ENCODE measurements around the gene FRMD1.

Gene FRMD1

DNA sequence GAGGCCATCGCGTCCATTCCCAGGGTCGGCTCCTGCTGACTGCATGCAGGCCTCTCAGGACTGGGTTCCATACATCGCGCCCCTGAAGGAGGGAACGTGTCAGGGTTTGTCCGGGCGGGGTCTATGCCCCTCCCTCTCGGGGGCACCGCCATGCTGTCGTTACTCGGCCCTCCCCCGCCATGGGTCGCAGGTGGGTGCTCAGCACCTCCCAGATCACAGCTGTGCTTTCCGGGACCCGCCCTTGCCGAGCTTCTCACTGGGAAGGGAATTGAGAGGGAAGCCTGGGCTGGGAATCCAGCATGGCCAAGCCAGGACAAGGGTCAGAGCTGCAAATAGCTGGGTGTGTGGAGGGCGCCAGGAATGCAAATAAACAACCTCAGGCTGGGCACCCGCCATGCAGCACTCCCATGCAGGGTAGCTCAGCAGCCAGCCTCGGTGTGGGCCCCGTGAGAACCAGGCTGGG is at the start of gene FRMD1:
Gene FRMD1 (minus strand): TSS at position 270 of the 463 bp plus-strand sequence. CDS start 118 bp downstream, at position 152.
- no peak for DNase-seq

DNA sequence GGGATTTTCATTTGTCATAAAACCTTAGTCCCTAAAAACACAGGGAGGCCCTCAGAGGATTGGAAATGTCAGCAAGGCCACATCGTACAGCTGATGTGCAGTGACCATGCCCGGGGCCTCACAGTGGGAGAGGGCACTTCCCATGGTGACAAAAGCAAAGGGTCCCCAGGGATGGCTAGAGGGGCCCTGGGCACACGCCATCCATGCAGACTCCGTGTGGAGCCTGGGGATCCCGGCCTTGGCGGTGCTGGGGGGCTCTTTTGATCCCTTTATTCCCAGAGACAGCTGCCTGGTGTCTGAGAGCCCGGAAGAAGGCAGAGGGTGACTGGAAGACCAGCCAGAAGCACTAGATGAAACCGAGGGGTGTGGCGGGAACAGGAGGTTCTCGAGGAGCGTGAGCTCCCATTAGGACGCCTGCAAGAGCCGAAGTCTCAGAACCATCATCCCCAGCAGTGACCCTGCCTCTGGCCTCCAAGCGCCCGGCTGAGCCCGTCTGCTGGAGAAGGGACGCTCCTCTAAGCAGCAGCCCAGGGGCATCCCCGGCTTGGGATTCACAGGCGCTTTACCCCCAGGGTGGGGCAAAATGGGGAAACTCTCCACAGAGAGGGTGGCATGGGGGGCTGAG is 49.1 kb upstream of the FRMD1 start:
- DNase-seq: no peak

GRCh38 chr6:168127384-168127868 is 48.4 kb upstream of the FRMD1 start:
- DNase-seq: no peak

- DNase-seq: no peak
Measured at GRCh38 chr6:168126566-168127383, 47.8 kb upstream of the FRMD1 start.

DNA sequence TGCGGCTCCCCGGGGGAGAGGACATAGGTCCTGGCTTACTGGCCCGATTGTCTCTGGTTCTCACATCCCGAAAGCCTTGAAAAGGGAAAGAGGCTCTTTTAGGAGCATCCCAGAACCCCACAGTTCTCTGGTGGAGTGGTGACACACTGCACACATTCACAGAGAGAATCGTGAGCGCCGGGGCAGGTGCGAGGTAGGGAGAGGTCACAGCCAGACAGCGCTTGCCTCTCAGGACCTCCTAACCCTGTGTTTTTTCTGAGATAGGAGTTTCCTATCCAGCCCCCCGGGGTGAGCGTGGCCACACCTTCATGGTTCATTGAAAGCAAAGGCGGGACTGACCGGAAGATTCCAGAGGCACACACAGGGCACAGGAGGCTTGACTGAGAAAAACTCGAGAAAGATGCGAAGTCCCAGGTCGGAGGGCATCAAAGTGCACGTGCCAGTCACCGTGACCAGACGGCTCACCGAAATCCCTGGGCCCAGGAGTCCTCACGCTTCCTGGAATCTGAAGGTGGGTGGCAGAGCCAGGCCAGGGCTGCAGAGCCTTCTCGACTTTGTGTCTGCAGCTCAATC is 46.5 kb upstream of the FRMD1 start:
- no peak for DNase-seq

GRCh38 chr6:168124921-168125320 is 45.9 kb upstream of the FRMD1 start:
- no peak for DNase-seq

DNA sequence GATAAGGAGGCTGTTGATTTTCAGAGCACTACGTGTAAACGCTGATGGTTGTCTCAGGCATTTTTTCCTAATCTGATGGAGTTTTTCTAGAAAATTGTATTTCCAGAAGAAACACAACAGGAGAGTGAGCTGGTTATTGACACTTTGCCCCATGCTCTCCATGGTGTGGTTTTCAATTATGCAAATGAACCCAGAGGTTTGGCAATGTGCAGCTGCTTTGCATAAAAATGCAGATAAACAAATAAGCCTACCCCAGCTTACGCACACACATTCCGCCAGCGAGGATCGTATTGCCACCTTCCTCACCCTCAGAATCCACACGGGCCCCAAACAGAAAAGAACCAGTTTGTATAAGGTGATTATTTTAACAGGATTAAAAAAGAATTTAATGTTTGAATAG is 45.1 kb upstream of the FRMD1 start:
- no peak for DNase-seq

- DNase-seq: no peak
Measured at GRCh38 chr6:168123165-168123911, 44.3 kb upstream of the FRMD1 start.

- DNase-seq: no peak
Measured at GRCh38 chr6:168122521-168122920, 43.5 kb upstream of the FRMD1 start.

- DNase-seq: no peak
Measured at GRCh38 chr6:168122011-168122410, 43.0 kb upstream of the FRMD1 start.

- no peak for DNase-seq
Measured at GRCh38 chr6:168121303-168121665, 42.3 kb upstream of the FRMD1 start.

DNA sequence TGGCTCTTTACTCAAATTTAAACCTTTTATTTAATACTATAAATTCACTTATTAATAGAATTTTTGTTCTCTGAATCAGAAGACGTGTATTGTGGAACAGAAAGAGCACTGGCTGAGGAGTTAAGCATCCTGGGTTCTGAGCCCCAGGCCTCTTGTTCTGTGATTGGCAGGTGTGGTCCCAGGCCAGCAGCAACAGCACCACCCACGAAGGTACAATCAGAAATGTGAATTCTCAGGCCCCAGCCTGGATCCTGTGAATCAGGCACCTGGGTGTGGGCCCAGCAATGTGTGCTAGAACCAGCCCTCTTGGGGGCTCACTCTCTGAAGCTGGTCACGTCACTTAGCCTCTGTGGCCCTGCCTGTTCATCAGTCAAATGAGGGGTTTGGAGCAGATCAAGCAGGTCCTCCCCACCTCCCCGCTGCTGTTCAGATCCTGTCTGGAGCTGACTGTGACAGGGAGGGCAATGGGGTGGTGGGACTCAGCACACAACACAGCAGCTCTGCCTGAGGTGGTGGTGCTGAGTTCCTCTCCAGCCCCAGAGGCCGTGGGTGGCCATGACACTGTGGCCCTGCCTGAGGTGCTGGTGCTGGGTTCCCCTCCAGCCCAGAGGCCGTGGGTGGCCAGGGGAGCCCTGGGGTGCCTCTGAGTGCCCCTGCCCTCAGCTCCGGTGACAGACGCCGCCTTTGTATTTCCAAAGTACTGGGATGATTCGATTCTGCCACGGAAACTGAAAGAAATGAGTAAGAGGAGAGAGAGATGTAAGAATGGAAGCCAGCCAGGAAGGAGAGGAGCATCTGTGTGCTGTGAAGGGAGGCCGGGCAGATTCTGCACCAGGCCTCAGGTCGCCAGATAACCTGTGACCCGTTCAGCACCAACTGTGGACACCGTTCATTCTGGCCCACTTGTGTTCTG is 41.6 kb upstream of the FRMD1 start:
- DNase-seq: peak; percentile 7 to 14

- no peak for DNase-seq
Measured at GRCh38 chr6:168119539-168119938, 40.5 kb upstream of the FRMD1 start.

GRCh38 chr6:168118935-168119334 is 39.9 kb upstream of the FRMD1 start:
- no peak for DNase-seq

- DNase-seq: no peak
Measured at GRCh38 chr6:168117942-168118341, 38.9 kb upstream of the FRMD1 start.

- no peak for DNase-seq
Measured at GRCh38 chr6:168116975-168117899, 38.2 kb upstream of the FRMD1 start.

- no peak for DNase-seq
Measured at GRCh38 chr6:168116438-168116974, 37.5 kb upstream of the FRMD1 start.

DNA sequence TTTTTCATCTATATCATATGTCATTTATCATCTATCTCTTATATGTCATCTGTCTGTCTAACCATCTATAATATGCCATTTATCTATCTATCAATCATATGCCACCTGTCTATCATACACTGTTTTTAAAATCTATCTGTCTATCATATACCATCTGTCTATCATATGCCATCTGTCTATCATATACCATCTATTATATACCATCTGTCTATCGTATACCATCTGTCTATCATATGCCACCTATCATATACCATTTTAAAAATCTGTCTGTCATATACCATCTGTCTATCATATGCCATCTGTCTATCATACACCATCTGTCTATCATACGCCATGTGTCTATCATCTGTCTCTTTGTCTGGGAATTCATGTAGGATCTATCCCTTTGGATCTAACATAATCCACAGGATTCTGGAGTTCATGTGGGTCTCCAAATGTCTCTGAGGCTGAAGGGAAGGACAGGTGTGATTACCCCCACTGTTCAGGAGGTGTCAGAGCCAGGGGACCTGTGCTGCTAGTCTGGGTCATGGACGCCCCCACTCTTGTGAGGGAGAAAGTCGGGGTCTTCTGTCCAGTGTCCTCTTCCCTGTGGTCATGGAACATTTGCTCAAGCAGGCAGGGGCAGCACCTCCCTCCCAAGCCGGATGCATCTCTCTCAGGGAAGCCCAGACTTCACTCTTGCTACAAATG is 36.9 kb upstream of the FRMD1 start:
- DNase-seq: no peak

GRCh38 chr6:168113226-168113625 is 34.2 kb upstream of the FRMD1 start:
- DNase-seq: no peak

DNA sequence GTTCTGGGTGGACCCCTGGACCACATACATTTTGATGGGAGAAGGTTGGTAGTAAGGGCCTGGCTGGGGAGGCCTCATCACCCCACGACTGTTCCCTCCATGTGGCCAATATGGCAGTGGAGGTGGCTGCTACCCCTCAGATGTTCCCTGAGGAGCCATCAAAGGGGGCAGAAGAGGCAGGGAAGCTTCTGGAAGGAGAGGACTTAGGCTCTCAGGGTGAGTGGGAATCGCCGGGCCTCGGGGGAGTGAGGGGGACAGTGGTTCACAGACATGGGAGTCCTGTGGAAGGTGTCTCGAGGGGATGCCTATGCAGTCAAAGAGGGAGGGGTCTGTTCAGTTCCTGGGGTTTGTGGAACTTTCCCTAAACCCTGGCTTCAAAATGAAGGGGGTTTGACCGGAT is 32.9 kb upstream of the FRMD1 start:
- no peak for DNase-seq

All from stimulated activated CD4-positive, alpha-beta T cell treated with anti-CD3 and anti-CD28 coated beads, Interleukin-2, amount 100 ng/mL, for 48 hours (primary cell).